ENCODE measurements around the gene CXCL11.
"Not testable (repeated sequence)": the region's sequence is repeated elsewhere in the genome, so short reads cannot be mapped to it uniquely, and the experiment has no call there.

CXCL11 gene

GRCh38 chr4:76035799-76036380 lies at the start of gene CXCL11:
TSS of gene CXCL11 (minus strand) at chr4:76036070. CDS start at chr4:76035987, 83 bp downstream.
- no peak for DNase-seq (ENCODE audit: low read depth, low spot score)

- DNase-seq (ENCODE audit: low read depth, low spot score), result no peak
Observed at GRCh38 chr4:76084542-76084941, 48.7 kb upstream of the CXCL11 start.

- DNase-seq (ENCODE audit: low read depth, low spot score), result no peak
Observed at GRCh38 chr4:76083386-76083988, 47.6 kb upstream of the CXCL11 start.

GRCh38 chr4:76078033-76078613 lies 42.3 kb upstream of the CXCL11 start:
- DNase-seq (ENCODE audit: low read depth, low spot score), result no peak

- no peak for DNase-seq (ENCODE audit: low read depth, low spot score)
Observed at GRCh38 chr4:76074993-76075600, 39.2 kb upstream of the CXCL11 start.

DNA sequence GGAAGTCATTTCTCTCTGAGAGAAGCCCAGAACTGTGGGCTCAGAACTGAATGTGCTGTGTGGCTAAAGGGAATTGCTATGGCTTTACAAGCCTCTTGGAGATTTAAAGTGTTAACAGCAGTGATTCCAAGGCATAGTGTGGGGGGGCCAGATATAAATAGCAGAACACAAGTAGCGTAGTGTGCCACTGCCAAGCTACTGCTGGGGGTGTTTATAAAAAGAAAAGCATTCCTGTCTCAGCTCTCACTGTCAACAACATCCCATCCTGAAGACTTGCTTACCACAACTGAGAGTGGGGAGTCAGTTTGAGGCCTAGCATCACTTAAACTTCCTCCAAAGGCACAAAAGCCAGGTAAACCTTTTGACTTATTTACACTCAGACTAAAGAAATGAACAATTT lies 38.6 kb upstream of the CXCL11 start, which contains the start of gene ART3:
TSS of gene ART3 (plus strand) at position 242 of the 400 bp plus-strand sequence. CDS start 1,181 bp downstream, outside the sequence.
- no peak for DNase-seq (ENCODE audit: low read depth, low spot score)

DNA sequence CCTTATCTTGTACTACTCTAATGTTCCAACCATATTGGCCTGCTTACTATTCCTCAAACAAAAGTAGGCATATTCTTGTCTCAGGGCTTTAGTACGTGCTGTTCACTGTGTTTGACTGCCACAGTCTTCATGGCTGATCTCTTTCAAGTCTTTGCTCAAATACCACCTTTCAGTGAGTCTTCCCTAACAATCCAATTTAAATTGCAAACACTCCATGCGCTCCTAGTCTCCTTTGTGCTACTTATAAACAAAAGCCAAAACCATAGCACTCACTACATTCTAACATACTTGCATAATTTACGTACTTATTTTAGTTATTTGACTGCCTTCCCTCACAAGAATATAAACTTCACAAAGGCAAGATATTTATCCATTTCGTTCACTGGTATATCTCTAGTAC lies 36.9 kb upstream of the CXCL11 start:
- DNase-seq (ENCODE audit: low read depth, low spot score), result no peak

- peak; percentile 49 for DNase-seq (ENCODE audit: low read depth, low spot score)
Observed at GRCh38 chr4:76067652-76068286, 31.9 kb upstream of the CXCL11 start.

GRCh38 chr4:76066546-76066945 lies 30.7 kb upstream of the CXCL11 start:
- no peak for DNase-seq (ENCODE audit: low read depth, low spot score)

GRCh38 chr4:76061982-76062381 lies 26.1 kb upstream of the CXCL11 start:
- DNase-seq (ENCODE audit: low read depth, low spot score), result no peak

- DNase-seq (ENCODE audit: low read depth, low spot score), result no peak
Observed at GRCh38 chr4:76061421-76061820, 25.6 kb upstream of the CXCL11 start.

- DNase-seq (ENCODE audit: low read depth, low spot score), result no peak
Observed at GRCh38 chr4:76060506-76060905, 24.6 kb upstream of the CXCL11 start.

GRCh38 chr4:76059750-76060149 lies 23.9 kb upstream of the CXCL11 start:
- no peak for DNase-seq (ENCODE audit: low read depth, low spot score)

GRCh38 chr4:76058888-76059426 lies 23.1 kb upstream of the CXCL11 start:
- no peak for DNase-seq (ENCODE audit: low read depth, low spot score)

GRCh38 chr4:76058302-76058701 lies 22.4 kb upstream of the CXCL11 start:
- no peak for DNase-seq (ENCODE audit: low read depth, low spot score)

DNA sequence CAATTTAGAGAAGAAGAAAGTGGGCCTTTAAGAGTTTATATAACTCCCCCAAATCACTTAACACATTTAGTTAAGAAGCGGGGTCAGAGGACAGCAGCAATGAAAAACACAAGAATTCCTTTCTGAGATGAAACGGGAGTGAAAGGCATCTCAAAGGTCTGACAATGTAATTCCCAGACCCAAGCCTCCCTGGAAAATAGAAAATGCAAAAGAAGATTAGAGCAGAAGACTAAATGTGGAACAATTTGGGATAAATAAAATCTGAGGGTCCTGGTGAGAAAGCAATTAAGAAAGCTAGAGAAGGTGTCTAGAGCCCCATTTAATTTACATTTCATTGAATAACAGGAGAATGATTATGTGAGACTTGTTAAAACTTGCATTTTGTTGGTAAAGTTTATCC lies 19.6 kb upstream of the CXCL11 start:
- no peak for DNase-seq (ENCODE audit: low read depth, low spot score)

- no peak for DNase-seq (ENCODE audit: low read depth, low spot score)
Observed at GRCh38 chr4:76055016-76055415, 19.1 kb upstream of the CXCL11 start.

GRCh38 chr4:76053730-76054129 lies 17.9 kb upstream of the CXCL11 start:
- no peak for DNase-seq (ENCODE audit: low read depth, low spot score)

DNA sequence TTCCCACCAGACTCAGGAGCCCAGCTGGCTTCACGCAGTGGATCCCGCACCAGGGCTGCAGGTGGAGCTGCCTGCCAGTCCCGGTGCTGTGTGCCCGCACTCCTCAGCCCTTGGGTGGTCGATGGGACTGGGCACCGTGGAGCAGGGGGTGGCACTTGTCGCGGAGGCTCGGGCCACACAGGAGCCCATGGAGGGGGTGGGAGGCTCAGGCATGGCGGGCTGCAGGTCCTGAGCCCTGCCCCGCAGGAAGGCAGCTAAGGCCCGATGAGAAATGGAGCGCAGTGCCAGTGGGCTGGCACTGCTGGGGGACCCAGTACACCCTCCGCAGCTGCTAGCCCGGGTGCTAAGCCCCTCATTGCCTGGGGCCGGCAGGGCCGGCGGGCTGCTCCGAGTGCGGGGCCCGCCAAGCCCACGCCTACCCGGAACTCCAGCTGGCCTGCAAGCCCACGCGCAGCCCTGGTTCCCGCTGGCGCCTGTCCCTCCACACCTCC lies 14.7 kb upstream of the CXCL11 start:
- not testable (repeated sequence) for DNase-seq (ENCODE audit: low read depth, low spot score)

DNA sequence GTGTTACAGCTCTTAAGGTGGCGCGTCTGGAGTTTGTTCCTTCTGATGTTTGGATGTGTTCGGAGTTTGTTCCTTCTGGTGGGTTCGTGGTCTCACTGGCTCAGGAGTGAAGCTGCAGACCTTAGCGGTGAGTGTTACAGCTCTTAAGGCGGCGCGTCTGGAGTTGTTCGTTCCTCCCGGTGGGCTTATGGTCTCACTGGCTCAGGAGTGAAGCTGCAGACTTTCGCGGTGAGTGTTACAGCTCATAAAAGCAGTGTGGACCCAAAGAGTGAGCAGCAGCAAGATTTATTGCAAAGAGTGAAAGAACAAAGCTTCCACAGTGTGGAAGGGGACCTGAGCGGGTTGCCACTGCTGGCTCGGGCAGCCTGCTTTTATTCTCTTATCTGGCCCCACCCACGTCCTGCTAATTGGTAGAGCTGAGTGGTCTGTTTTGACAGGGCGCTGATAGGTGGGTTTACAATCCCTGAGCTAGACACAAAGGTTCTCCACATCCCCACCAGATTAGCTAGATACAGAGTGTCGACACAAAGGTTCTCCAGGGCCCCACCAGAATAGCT lies 14.1 kb upstream of the CXCL11 start:
- not testable (repeated sequence) for DNase-seq (ENCODE audit: low read depth, low spot score)

- not testable (repeated sequence) for DNase-seq (ENCODE audit: low read depth, low spot score)
Observed at GRCh38 chr4:76044686-76045085, 8.8 kb upstream of the CXCL11 start.
